HG02938 (cell line): ENCODE measurements around the gene RNF148.

ENCODE experiments used
- ATAC-seq: cut with Tn5 transposase; IDR thresholded peaks from one replicate; pipeline ENCODE4 v1.9.1; 2021; ENCODE audit warnings: mild to moderate bottlenecking, moderate library complexity; ENCODE audit not compliant: unreplicated experiment

The RNF148 gene, protein sequence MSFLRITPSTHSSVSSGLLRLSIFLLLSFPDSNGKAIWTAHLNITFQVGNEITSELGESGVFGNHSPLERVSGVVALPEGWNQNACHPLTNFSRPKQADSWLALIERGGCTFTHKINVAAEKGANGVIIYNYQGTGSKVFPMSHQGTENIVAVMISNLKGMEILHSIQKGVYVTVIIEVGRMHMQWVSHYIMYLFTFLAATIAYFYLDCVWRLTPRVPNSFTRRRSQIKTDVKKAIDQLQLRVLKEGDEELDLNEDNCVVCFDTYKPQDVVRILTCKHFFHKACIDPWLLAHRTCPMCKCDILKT

GRCh38 chr7:122702872-122703510 lies at the start of gene RNF148:
Gene RNF148 (minus strand): TSS chr7:122702922. CDS start chr7:122702750, 172 bp downstream.
- ATAC-seq: no peak

DNA sequence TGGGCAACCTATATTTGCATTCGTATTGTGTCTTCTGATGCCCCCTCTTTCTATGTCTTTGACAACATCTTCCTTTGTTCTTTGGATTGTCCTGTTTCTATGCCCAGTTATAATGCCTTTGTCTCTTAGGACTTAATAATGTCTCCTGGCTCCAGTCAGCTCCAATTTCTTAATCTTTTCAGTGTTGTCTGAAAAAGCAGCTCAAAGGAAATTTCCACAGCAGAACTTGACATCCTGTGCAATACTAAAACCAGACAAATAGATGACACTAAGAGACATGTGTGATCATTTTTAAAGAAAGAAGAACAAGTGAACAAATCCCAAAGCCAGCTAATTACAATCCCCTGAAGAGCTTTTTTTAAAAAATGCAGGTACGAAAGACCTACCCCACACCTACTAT lies 47.7 kb upstream of the RNF148 start:
- no peak for ATAC-seq

DNA sequence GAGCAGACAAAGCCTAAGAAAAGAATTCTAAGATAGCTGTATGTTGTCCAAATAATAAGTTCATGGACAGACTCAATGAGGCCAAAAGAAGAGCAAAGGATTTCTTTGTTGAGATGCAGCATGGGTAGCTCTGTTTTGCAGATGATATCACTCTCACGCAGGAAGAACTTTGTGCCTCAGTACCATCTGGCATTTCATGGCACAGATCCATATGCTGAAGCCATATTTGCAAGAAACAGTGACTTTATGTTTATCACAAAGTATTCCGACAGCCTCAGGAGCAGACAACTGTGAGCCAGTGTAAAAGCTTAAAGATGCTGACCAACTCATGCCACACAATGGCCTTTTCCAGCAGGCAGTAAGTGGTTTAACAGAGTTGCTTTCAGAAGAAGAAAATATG lies 45.5 kb upstream of the RNF148 start:
- no peak for ATAC-seq

- no peak for ATAC-seq
Observed at GRCh38 chr7:122746948-122747347, 44.2 kb upstream of the RNF148 start.

- ATAC-seq: no peak
Observed at GRCh38 chr7:122743211-122743610, 40.5 kb upstream of the RNF148 start.

DNA sequence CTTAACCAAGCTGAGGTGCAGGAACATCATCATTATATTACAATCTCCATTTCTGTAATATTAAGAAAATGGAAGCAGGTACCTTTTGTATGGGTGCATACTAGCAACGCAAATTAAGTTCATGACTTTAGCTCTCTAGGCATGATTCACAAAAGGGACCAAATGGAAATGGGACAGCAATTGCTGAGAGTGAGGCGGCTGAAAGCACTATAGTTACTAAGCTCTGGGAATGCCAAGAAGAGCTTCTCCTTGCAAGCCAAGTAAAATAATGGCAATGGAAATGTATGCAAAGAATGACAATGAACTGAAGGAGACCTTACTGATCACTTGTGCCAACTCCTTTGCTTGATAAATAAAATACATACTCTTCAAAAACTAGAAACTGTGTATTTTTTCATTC lies 36.2 kb upstream of the RNF148 start:
- ATAC-seq: no peak

DNA sequence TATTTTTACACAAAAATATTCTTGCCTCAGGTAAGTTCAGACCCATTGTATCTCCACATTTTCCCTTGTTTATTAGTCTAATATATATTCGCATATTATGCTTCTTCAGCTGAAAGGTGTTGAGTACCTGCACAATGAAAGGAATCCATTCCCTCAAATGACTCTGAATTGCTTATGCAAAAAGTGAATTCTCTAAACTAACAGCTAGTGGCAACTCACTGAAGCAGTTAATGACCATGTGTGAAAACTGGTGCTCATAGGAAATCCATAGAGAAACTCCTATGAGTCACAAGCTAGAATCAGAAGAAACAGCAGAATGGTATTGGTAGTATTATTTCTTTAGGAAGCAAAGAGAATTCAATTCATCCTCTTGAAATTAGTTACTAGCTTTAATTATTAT lies 33.5 kb upstream of the RNF148 start:
- no peak for ATAC-seq

GRCh38 chr7:122727759-122728158 lies 25.0 kb upstream of the RNF148 start:
- ATAC-seq: no peak

DNA sequence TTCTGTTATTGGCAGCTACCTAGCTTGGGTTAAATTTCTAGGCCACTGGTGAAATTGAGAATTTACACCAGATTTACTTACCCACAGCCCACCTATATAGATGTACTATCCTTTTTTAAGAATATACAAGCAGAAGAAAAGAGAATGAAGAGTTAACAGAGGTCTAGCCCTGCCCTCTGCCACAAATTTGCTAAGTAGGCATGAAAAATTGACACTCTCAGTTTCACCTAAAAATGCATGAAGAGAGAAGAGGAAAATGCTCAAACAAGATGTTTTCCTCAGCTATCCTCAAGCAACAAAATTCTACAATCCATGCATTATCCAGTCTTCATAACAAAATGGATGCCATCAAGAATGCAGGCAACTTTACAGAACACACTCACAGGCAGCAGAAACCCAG lies 24.6 kb upstream of the RNF148 start:
- no peak for ATAC-seq

GRCh38 chr7:122726881-122727280 lies 24.2 kb upstream of the RNF148 start:
- ATAC-seq: no peak

DNA sequence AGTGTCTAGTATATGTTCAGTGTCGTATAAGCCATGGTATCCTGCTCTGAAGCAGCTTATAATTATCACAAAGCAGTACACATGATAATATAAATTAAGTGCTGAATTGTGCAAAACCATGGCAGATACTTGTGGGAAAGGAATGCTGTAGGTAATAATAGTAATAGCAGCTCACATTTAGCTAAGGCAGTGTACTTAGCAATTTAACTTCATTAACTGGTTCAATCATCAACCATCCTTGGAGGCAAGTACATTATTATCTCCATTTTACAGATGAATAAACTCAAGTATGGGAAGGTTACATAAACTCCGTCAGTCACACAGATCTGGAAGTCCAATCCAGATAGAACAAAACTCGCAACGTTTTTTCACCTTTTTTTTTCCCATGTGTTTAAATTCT lies 21.6 kb upstream of the RNF148 start:
- no peak for ATAC-seq

GRCh38 chr7:122719010-122719578 lies 16.4 kb upstream of the RNF148 start:
- ATAC-seq: no peak

DNA sequence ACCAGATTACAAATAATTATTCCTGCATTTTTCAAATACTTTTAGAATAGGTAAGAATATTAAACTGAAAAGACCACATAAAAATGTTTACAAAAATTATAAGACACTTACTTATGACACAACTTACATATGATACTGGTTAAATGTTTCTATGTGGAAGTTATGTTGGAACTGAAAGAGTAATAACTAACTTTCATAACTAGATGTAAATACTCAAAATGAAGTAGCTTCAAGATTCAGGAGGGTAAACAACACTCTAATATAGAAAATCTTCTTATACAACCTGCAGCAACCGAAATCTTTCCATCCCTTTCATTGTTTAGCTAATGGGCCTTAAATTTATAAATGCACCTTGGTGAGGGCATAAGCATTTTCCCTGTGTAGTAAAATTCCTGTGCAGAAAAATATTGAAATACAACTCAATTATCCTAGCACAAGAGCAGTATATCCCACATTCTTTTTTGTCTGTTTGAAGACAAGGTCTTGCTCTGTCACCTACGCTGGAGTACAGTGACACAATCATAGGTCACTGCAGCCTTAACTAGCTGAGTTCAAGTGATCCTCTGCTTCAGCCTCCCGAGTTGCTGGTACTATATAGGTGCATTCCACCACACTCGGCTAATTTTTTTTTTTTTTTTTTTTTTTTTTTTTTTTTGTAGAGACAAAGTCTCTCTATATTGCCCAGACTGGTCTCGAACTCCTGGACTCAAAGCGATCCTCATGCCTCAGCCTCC lies 14.8 kb upstream of the RNF148 start:
- ATAC-seq: no peak

GRCh38 chr7:122715183-122715582 lies 12.5 kb upstream of the RNF148 start:
- ATAC-seq: no peak

DNA sequence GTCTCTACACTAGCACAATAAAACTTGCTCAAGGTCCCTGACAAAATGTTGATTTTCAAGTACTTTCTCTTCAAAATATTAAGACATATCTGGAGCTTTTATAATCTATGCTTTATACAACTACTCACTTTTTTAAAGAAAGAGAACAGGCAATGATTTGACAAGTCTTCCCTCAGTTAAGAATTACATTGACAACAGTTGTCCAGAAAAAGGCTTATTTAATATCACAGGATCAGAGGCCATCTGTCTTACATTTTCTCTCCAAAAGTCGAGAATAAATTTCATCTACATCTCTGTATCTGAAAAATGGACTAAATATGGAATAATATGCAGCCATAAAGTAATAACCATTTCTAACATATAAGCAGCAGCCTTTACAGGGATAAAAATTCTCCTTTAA lies 8.2 kb upstream of the RNF148 start:
- no peak for ATAC-seq

DNA sequence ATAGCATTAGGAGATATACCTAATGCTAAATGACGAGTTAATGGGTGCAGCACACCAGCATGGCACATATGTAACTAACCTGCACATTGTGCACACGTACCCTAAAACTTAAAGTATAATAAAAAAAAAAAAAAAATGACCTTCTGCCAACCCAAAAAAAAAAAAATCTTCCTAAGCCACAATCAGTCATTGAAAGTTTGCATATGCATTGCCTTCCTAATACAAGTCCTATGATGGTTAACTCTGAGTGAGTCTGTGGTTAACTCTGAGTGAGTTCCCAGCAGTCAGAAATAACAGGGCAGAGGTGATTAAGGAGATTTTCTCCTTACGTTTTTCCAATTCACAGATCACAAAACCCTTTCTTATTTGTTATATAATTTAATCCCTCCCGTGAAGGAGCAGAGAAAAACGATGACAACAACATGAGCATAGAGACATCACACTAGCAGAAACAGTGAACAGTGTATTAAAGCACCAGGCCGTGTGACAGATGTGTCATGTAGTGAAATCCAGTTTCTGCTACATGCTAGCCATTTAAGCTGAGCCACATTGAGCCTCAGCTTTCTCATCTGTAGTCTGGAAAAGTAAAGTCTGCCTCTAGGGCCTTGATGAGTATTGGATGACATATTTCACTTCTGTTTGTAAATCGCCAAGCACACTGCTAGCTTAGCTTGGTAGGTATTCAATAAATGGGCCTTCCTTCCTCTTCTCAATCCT lies 7.4 kb upstream of the RNF148 start:
- no peak for ATAC-seq

DNA sequence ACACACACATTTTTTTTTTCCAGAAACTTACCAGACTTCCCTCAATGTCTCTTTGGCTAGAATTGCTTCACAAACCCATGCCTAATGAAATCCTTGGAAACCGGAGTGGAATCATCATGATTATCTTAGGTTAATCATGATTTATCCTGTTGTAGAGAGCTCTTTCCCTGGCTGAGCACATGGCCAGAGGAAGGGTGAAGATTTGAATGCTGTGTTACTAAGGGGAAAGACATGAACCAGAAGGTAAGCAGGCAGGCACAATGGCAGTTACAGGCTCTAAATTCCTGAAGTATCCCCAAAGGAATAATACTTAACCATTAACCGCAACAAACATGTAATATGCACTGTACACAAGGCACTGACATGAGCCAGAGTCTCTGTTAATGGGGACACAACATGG lies 4.1 kb upstream of the RNF148 start:
- no peak for ATAC-seq

DNA sequence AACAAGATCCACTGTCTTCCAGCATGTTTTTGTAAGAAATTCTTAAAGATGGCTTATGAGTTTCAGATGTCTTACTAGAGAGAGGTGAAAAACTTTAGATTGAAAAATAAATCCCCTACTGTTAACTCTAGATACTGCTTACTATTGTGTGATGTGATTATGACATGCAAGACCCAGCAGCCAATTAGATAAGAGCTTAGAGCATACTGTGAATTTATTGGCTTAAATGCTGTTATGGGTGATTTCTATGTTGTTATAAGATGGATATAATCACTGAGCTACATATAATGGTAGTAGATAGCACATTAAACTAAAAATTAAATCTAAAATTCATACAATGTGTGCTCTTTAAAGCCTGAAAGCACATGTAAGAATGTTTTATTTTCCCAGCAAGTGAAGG lies 3.7 kb downstream of the RNF148 start, which contains the start of gene RNF133:
RNF133 (minus strand) TSS at position 101 of the 400 bp plus-strand sequence. CDS start 199 bp downstream, outside the sequence.
- no peak for ATAC-seq

GRCh38 chr7:122695816-122696215 lies 6.9 kb downstream of the RNF148 start:
- no peak for ATAC-seq

DNA sequence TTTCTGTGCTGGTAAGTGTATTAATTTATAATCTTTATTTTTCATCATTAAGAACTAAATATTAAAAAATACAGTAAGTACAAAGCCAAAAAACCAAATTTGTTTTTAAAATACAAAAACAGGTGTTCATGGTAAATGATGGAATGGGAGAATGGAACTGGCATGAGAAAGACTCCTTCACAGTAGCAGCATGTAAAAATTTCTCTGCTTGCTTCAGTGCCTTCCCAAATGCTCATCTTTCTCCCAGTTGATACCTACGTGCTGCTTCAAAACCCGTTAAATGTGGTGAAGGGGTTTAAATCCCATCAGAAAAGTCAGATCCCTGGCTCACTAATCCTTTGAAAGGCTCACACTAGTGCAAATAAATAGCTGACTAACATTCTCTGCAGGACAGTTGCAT lies 8.0 kb downstream of the RNF148 start:
- no peak for ATAC-seq

- ATAC-seq: no peak
Observed at GRCh38 chr7:122692769-122693309, 9.9 kb downstream of the RNF148 start.
